OCI-M1 (cell line): ENCODE results near the gene UHRF2.
"Not testable (repeated sequence)": the region's sequence is repeated elsewhere in the genome, so short reads cannot be mapped to it uniquely, and the experiment has no call there.

Experiments
- DNase-seq: peaks from one replicate; lab custom pipeline; 2025; lab: John Stamatoyannopoulos, UW

The UHRF2 gene

DNA sequence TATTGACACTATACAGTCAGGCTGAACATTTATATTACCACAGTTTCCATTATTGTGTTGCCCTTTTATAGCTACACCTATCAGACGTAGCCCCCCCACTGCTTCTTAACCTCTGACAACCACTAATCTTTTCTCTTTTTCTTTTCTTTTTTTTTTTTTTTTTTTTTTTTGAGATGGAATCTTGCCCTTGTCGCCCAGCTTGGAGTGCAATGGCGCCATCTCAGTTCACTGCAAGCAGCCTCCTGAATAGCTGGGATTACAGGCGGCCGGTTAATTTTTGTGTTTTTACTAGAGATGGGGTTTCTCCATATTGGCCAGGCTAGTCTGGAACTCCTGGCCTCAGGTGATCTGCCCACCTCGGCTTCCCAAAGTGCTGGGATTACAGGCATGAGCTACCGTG is 75.4 kb downstream of the UHRF2 start:
- no peak for DNase-seq

DNA sequence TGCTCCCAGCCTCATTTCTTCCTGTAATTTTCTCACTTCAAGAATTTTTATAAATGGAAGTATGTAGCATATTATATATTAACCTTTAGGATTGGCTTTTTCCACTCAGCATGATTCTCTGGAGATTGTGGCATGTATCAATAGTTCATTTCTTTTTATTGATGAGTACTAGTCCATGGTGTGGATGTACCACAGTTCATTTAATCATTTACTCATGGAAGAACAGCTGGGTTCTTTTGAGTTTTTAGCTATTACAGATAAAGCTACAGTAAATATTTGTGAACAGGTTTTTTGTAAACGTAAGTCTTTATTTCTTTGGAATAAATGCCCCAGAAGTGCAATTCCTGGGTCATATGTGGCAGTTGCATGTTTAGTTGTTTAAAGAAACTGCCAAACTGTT is 76.1 kb downstream of the UHRF2 start:
- no peak for DNase-seq

DNA sequence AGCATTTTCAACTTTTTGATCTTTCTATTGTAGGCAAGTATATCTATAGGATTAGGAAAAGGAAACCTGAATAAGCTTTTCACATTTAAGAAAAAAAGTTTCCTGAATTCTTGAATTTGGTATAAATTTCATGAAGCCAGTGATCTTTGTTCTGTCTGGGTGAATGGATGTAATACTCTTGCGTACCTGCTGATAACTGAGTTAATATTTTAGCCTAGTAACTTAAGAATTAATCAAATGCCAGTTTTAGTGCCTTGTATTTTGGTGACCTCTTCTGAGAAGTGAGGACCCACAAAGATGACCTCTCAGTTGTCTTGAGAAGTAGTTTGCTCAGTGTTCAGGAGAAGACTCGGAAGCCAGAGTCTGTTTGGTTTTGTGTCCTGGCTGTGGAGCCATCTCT is 77.9 kb downstream of the UHRF2 start:
- no peak for DNase-seq

DNA sequence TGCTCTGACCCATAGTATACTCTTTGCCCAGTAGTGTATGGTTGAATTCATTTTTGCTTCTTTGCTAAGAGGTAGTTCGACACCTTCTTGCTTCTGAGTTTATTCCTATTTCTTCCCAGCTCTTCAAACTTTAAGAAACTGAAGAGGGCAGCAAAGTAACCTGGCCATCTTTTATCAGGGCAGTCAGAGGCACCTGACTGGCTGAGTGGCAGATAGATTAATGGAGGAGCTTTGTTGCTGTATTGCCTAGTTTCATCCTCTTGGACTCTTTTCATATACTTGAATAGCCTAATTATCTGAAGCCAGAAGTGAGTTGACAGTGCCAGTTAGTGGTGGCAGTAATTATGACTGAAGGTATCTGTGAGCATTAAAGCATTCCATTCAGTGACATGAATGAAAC is 82.5 kb downstream of the UHRF2 start:
- DNase-seq = peak; percentile 82

GRCh38 chr9:6498982-6499381 is 86.0 kb downstream of the UHRF2 start:
- DNase-seq = no peak

DNA sequence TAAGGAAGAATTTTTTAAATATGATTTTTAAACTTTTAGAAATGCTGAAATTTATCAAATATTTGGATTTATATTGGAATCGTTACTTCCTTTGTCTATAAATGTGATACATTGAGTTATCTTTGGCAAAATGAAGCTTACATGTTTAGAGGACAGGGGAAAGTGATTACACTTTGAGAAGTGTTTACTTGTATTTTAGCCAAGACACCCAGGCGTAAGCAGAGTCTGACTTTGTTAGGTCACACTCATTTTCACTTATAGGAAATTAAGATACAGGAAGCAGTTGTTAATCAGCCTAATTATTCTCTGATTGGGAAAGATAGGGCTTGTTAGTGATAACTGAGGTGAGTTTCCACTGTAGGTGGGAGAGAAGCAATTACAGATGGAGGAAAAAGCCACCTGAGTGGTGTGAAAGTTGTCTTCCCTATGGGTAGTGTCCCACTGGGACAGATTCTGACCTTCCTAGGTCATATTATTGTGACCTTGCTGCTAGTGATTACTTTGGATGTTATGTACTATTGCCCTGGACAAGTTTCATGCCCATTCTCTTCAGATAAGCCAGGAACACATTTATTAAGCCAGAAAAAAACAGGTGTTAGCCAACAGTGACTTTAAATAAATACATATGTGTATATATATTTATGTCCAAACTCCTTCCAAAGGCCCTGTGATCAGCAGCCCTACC is 88.7 kb downstream of the UHRF2 start:
- no peak for DNase-seq

- DNase-seq = no peak
Observed at GRCh38 chr9:6502399-6502798, 89.4 kb downstream of the UHRF2 start.

GRCh38 chr9:6506571-6506970 is 93.6 kb downstream of the UHRF2 start:
- DNase-seq = no peak

GRCh38 chr9:6512085-6512657 is 99.2 kb downstream of the UHRF2 start:
- DNase-seq = no peak

DNA sequence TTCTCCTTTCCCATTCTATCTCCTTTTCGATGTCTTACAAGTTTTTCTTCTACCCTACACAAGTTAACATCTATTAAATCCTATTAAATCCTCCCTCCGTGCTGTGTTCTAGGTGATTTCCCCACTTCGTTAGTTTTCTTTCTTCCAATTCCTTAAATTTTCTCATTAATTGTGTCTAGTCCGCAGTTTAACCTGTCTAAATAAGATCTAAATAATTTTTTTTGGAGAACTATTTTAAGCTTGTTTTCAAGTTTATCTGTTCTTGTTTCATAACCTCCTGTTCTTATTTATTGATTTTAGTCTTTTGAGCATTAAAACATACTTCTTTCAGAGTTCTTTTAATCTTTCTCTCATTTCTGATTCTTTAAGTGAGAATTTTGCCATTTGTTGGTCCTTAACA is 109.3 kb downstream of the UHRF2 start:
- no peak for DNase-seq

DNA sequence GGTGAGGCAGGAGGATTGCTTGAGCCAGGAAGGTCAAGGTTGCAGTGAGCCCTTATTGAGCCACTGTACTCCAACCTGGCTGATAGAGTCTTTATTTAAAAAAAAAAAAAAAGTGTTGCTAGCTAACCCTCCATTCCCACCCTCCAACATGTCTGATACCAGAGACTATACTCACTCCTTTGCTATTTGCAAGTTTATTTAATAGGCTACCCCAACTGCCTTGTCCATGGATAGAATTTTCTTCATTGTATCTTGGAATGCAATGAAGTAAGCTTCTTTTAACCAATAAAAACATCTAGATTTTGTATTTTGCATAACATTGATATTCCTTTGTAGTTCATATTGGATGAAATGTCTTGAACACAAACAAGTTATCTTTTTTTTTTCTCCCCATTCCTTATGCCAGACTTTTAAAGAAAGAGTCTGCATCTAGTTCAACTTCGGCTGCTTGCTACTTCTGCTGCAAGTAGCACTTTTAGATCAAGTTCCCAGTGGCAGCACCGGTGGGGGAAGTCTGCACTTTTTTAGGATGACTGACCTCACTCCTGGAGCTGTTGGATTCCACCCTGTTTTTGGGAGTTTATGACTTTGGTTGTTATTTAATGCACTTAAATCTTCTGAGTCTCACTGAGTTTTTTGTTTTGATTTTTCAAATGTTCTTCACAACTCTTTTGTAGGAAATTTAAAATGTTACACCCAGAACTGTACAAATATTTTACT is 112.5 kb downstream of the UHRF2 start:
- DNase-seq = no peak

DNA sequence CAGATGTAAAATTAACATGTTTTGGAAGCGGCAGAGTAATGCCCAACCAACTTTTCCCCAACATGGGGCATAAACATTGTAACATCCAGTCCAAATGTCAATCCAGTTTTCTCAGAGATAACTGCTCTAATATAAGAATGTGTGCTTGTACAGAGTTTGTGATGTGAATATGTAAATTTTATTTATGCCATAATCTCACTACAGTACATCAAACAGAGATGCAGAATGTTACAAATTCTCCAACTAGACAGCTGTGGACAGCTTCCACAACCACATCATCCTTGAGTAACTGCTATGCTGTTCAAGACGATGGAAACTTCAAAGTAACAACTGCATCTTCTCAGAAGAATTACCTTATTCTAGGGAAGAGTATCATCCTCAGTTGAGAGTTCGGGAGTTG is 122.6 kb downstream of the UHRF2 start:
- no peak for DNase-seq

DNA sequence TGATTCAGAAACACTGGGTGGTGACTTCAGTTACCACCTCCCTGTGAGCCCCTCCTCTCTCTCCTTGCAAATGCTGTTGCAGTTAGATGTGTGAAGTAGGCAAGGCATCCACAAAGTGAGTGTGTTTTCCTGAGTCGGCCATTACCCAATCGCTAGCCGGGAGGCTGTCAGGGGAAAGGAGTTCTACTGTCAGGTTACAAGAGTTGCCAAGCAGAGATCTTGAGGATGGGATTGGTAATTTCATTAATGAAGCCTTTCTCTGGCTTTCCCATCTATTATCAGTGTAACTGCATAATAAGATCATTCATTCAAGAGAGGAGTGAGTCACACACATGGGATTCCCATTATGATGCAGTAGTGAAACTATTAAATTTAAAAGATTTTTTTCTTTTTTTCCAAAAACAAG is 125.7 kb downstream of the UHRF2 start:
- no peak for DNase-seq

- DNase-seq = not testable (repeated sequence)
Observed at GRCh38 chr9:6542617-6543016, 129.6 kb downstream of the UHRF2 start.

DNA sequence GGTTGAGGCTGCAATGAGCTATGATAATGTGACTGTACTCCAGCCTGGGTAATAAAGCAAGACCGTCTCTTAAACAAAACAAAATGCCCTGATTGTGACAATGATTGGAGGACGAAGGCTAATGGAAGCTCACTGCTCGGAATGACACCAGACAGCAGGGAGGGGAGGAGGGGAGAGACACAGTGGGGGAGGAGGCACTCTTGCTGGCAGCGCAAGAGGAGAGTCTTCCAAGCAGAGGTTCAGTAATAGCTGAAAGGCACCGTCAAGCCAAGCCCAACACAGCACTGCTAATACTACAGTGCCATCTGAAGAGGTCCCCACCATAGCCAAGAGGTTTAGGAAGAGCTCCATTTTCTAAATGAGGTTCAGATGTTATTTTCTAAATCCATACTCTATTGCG is 130.2 kb downstream of the UHRF2 start:
- DNase-seq = no peak

- no peak for DNase-seq
Observed at GRCh38 chr9:6545017-6545691, 132.2 kb downstream of the UHRF2 start.

GRCh38 chr9:6549106-6549800 is 136.3 kb downstream of the UHRF2 start:
- no peak for DNase-seq

DNA sequence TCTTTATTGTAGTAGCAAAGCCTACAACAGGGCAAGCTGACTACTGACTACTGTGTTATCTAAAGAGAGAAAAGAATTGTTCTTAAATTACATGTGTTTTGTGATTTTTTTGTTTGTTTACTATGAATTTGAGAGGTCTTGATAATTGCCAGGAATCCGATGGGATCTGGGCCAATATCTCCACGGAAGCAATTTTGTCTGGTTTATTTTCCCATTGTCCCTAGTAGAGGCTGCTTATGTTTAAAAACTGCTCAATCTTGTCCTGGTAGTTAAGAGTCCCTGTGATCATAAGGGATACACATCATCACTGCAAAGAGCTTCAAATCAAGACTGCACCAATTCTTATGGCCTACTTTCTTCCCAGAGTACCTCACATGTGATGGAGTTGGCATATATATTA is 138.1 kb downstream of the UHRF2 start:
- DNase-seq = no peak

DNA sequence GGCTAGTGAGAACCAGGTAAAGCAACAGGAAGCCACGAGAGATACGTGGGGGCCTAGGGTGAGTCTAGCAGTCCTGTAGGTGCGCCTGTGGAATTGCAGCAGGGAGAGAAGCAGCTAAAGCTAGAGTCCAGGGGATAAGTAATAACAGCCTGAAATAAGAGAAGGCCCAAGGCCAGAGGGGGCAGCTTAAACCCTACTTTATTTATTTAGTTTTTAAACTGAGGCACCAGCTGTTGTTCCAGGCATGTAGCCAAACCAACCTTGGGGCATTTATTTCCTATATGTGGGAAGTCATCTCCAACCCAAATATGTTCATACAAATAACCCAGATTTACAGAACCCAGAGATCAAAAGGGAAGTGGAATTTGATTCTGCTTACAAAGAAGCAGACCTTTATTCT is 139.0 kb downstream of the UHRF2 start:
- no peak for DNase-seq

DNA sequence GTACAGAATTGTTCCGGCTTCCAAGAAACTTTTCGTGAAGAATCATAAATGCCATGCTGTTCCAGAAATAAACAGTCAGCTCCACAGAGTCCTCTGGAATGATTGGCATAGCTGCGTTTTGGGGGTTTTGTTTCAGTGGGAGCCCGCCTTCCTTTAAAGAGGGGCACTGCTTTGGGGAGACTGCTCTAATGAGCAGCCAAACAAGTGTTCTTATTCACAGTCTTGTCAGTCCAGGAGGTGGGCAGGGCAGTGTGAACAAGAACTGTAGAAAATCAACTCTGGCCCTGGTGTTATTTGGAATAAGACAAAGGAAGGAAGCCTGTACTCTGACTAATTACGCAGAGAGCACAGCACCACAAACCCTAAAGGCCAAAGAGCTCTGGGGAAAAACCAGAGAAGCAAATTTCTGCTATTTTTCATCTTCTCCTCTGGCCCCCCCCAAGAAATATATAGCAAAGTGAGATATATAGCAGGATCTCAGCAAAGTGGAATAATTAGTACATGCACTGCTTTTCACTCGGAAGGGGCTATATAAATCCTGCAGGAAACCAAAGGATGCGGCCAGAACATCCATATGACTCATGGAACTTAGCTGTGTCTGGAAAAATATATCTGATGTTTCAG is 139.6 kb downstream of the UHRF2 start:
- no peak for DNase-seq

DNA sequence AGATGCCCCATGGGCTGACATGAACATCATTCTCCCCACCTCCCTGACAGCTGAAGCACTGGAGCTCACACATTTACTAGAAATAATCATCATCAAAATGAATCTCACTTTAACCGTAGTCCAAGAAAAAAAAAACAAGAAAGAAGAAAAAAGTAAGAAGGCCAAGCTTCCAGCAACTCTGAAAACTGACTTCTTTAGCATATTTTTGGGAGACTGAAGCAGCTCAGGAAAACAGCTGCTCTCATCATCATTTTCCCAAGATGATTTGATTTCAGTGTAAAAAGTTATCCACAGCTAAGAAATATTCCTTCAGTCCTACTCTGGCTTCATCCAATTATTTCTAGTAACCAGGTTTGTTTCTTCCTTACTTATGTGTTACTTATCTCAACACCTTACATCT is 140.9 kb downstream of the UHRF2 start:
- no peak for DNase-seq
